H1 (cell line): ENCODE measurements around the gene TRMT44. TPM values are rescaled to one million over a fixed set of nuclear protein-coding genes. Genes with fewer than 3 reads are reported as not detected.

Source experiments
- CTCF ChIA-PET: fragments of 300-600 bp; sonication (Branson Sonifier 250); formaldehyde crosslinking; loops from one replicate; lab custom pipeline; 2021; ENCODE audit not compliant: partially characterized antibody; lab: Charles Lee
- POLR2A ChIA-PET: fragments of 300-600 bp; sonication (Branson Sonifier 250); formaldehyde crosslinking; loops from one replicate; lab custom pipeline; 2021; ENCODE audit warnings: inconsistent platforms; ENCODE audit not compliant: partially characterized antibody; lab: Charles Lee
- DNase-seq, 2 experiments: peaks; one replicate each; pipeline versions ENCODE4 v3.0.0 to v3.0.0-alpha.2; 2010 to 2022; ENCODE audit warnings: low spot score in 2 of 2, low read depth in 1 of 2, mixed read lengths in 1 of 2
- FAIRE-seq: peaks from 2 replicates; lab custom pipeline; 2011; peaks lifted over from hg19 to GRCh38; lab: Jason Lieb, UNC
- H2AFZ ChIP-seq: 2 replicates; pipeline ENCODE4 v1.8.1; 2012; ENCODE audit warnings: low read length, inconsistent platforms
- H2AK5ac ChIP-seq: 2 replicates; pipeline ENCODE4 v1.6.1; 2013; ENCODE audit warnings: low read depth, low read length
- H2BK120ac ChIP-seq: replicated peaks from 2 replicates; pipeline ENCODE3; 2013; ENCODE audit warnings: low read depth, low read length, inconsistent platforms
- H2BK12ac ChIP-seq: 2 replicates; pipeline ENCODE4 v1.6.1; 2013; ENCODE audit warnings: low read depth, low read length
- H2BK15ac ChIP-seq: 2 replicates; pipeline ENCODE4 v1.6.1; 2013; ENCODE audit warnings: low read length
- H2BK20ac ChIP-seq: 2 replicates; pipeline ENCODE4 v1.6.1; 2013; ENCODE audit warnings: low read length
- H2BK5ac ChIP-seq: 2 replicates; pipeline ENCODE4 v1.6.1; 2013; ENCODE audit warnings: low read depth, low read length
- H3K14ac ChIP-seq: 2 replicates; pipeline ENCODE4 v1.6.1; 2013; ENCODE audit warnings: inconsistent platforms; ENCODE audit not compliant: insufficient read length
- H3K18ac ChIP-seq: 2 replicates; pipeline ENCODE4 v1.6.1; 2013; ENCODE audit warnings: low read length; ENCODE audit errors: extremely low read depth
- H3K23ac ChIP-seq: 2 replicates; pipeline ENCODE4 v1.6.1; 2013; ENCODE audit warnings: inconsistent platforms; ENCODE audit not compliant: insufficient read length
- H3K23me2 ChIP-seq: 2 replicates; pipeline ENCODE4 v1.6.1; 2013; ENCODE audit warnings: low read depth, low read length
- H3K27ac ChIP-seq: 2 replicates; pipeline ENCODE4 v1.6.1; 2011; ENCODE audit warnings: low read depth, low read length, inconsistent platforms
- H3K27me3 ChIP-seq, 4 experiments: replicated peaks in 1 of 4; 1 replicate in 1 of 4; 2 replicates in 3 of 4; pipeline versions ENCODE4 v1.6.1 to v1.8.1; 2011 to 2013; ENCODE audit warnings: low read length in 3 of 4, mild to moderate bottlenecking in 3 of 4, inconsistent platforms in 2 of 4, mixed read lengths in 2 of 4, moderate library complexity in 1 of 4; ENCODE audit not compliant: control insufficient read depth in 3 of 4, insufficient read depth in 3 of 4; ENCODE audit errors: extremely low read depth in 1 of 4
- H3K36me3 ChIP-seq, 4 experiments: 2 replicates each; pipeline versions ENCODE4 v1.6.1 to v1.8.1; 2011 to 2013; ENCODE audit warnings: mild to moderate bottlenecking in 4 of 4, low read length in 3 of 4, moderate library complexity in 2 of 4, control low read depth in 1 of 4, inconsistent platforms in 1 of 4; ENCODE audit not compliant: insufficient read depth in 4 of 4, control insufficient read depth in 2 of 4
- H3K4ac ChIP-seq: replicated peaks from 2 replicates; pipeline ENCODE3; 2013; ENCODE audit warnings: low read length, low read depth, mixed read lengths, inconsistent platforms; ENCODE audit not compliant: insufficient read length
- H3K4me1 ChIP-seq, 4 experiments: replicated peaks in 1 of 4; 1 replicate in 1 of 4; 2 replicates in 3 of 4; pipeline versions ENCODE4 v1.6.1 to v1.8.1; 2011 to 2013; ENCODE audit warnings: low read length in 3 of 4, inconsistent platforms in 2 of 4, mixed read lengths in 1 of 4; ENCODE audit not compliant: insufficient read depth in 4 of 4, control insufficient read depth in 3 of 4
- H3K4me2 ChIP-seq, 2 experiments: 2 replicates each; pipeline versions ENCODE4 v1.6.1 to v1.8.1; 2011 to 2013; ENCODE audit warnings: low read depth in 2 of 2, low read length in 2 of 2, control low read depth in 1 of 2, inconsistent platforms in 1 of 2, mild to moderate bottlenecking in 1 of 2; ENCODE audit not compliant: insufficient read depth in 1 of 2
- H3K4me3 ChIP-seq, 4 experiments: fragments of 200-600, 300-600 bp in 1 of 4; sonication (generic), shearing (Covaris generic), sonication (Bioruptor Twin) in 1 of 4; 2 replicates each; pipeline versions ENCODE4 v1.5.1 to v1.8.1; 2011 to 2016; ENCODE audit warnings: low read length in 4 of 4, low read depth in 3 of 4, control low read depth in 2 of 4, inconsistent platforms in 2 of 4, mild to moderate bottlenecking in 2 of 4, mixed read lengths in 1 of 4, moderate library complexity in 1 of 4; ENCODE audit not compliant: insufficient read depth in 2 of 4; ENCODE audit errors: extremely low read depth in 1 of 4
- H3K56ac ChIP-seq: replicated peaks from 2 replicates; pipeline ENCODE3; 2013; ENCODE audit warnings: low read depth, mild to moderate bottlenecking, mixed read lengths, low read length, inconsistent platforms; ENCODE audit not compliant: insufficient read length
- H3K79me1 ChIP-seq: 2 replicates; pipeline ENCODE4 v1.6.1; 2013; ENCODE audit warnings: low read depth, low read length, control low read depth
- H3K79me2 ChIP-seq, 2 experiments: 2 replicates each; pipeline versions ENCODE4 v1.6.1 to v1.8.1; 2012 to 2013; ENCODE audit warnings: low read length in 2 of 2, mild to moderate bottlenecking in 2 of 2, inconsistent platforms in 1 of 2; ENCODE audit not compliant: insufficient read depth in 2 of 2, control insufficient read depth in 1 of 2
- H3K9ac ChIP-seq, 4 experiments: replicated peaks in 1 of 4; 1 replicate in 1 of 4; 2 replicates in 3 of 4; pipeline versions ENCODE4 v1.6.1 to v1.8.1; 2011 to 2013; ENCODE audit warnings: low read depth in 3 of 4, low read length in 3 of 4, control low read depth in 2 of 4, mild to moderate bottlenecking in 2 of 4, moderate library complexity in 2 of 4, inconsistent platforms in 1 of 4; ENCODE audit errors: extremely low read depth in 1 of 4
- H3K9me3 ChIP-seq, 2 experiments: 2 replicates each; pipeline versions ENCODE4 v1.6.1 to v1.8.1; 2012 to 2013; ENCODE audit warnings: mild to moderate bottlenecking in 2 of 2, moderate library complexity in 2 of 2, control low read depth in 1 of 2, inconsistent platforms in 1 of 2, low read depth in 1 of 2, low read length in 1 of 2, mixed read lengths in 1 of 2; ENCODE audit not compliant: insufficient read depth in 2 of 2
- H4K20me1 ChIP-seq, 2 experiments: replicated peaks in 1 of 2; 2 replicates each; pipeline versions ENCODE3 to v1.8.1; 2011 to 2013; ENCODE audit warnings: inconsistent platforms in 2 of 2, low read length in 2 of 2, mild to moderate bottlenecking in 1 of 2; ENCODE audit not compliant: insufficient read depth in 2 of 2, control insufficient read depth in 1 of 2
- H4K5ac ChIP-seq: 2 replicates; pipeline ENCODE4 v1.6.1; 2013; ENCODE audit warnings: low read length, low read depth, mixed read lengths, inconsistent platforms; ENCODE audit not compliant: insufficient read length
- H4K8ac ChIP-seq: 2 replicates; pipeline ENCODE4 v1.8.0; 2013; ENCODE audit warnings: mild to moderate bottlenecking, moderate library complexity, low read length, inconsistent platforms; ENCODE audit not compliant: insufficient read depth; ENCODE audit errors: extremely low read depth
- H4K91ac ChIP-seq: replicated peaks from 2 replicates; pipeline ENCODE3; 2013; ENCODE audit warnings: low read length, mixed read lengths, inconsistent platforms; ENCODE audit not compliant: insufficient read length
- FOSL1 ChIP-seq: IDR thresholded peaks from 2 replicates; pipeline ENCODE4 v1.6.1; 2011; ENCODE audit warnings: mild to moderate bottlenecking, low read depth, low read length, moderate library complexity; ENCODE audit not compliant: insufficient read depth
- JUND ChIP-seq: IDR thresholded peaks from 2 replicates; pipeline ENCODE4 v1.6.1; 2011; ENCODE audit warnings: mild to moderate bottlenecking, improper control_type of control experiment, low read length
- KDM4A ChIP-seq: IDR thresholded peaks from one replicate; pipeline ENCODE4 v1.7.1; 2012; ENCODE audit warnings: low read depth, mild to moderate bottlenecking, moderate library complexity, low read length, inconsistent platforms; ENCODE audit not compliant: severe bottlenecking
- KDM5A ChIP-seq: fragments of 200-600 bp; IDR thresholded peaks from 2 replicates; pipeline ENCODE4 v1.7.1; 2012; ENCODE audit warnings: mild to moderate bottlenecking, low read length, inconsistent platforms, mixed read lengths
- MAFK ChIP-seq: IDR thresholded peaks from 2 replicates; pipeline ENCODE4 v1.6.1; 2012; ENCODE audit warnings: low read depth, mild to moderate bottlenecking, improper control_type of control experiment, low read length
- POLR2AphosphoS5 ChIP-seq: IDR thresholded peaks from 2 replicates; pipeline ENCODE4 v1.6.1; 2011; ENCODE audit warnings: low read depth, low read length
- RNF2 ChIP-seq: fragments of 200-900, 300-1000 bp; sonication (generic); IDR thresholded peaks from 2 replicates; pipeline ENCODE4 v1.7.1; 2016; ENCODE audit warnings: borderline replicate concordance, low read depth, mild to moderate bottlenecking, antibody characterized with exemption, low read length; ENCODE audit not compliant: poor library complexity, severe bottlenecking; ENCODE audit errors: missing control alignments
- RXRA ChIP-seq: IDR thresholded peaks from 2 replicates; pipeline ENCODE4 v1.6.1; 2011; ENCODE audit warnings: low read depth, mild to moderate bottlenecking, low read length, moderate library complexity; ENCODE audit not compliant: insufficient read depth
- SAP30 ChIP-seq: fragments of 300-600 bp; sonication (generic); IDR thresholded peaks from 2 replicates; pipeline ENCODE4 v1.7.1; 2012; ENCODE audit warnings: low read length, moderate library complexity, mild to moderate bottlenecking, inconsistent platforms; ENCODE audit not compliant: insufficient read depth, insufficient replicate concordance
- YY1 ChIP-seq: IDR thresholded peaks from 2 replicates; pipeline ENCODE4 v1.6.1; 2011; ENCODE audit warnings: low read depth, mild to moderate bottlenecking, low read length
- WGBS, 2 experiments: shearing (Covaris generic) in 1 of 2; methylation state at CpG; one replicate each; pipeline versions ENCODE4 v1.1.6 to v1.1.7; 2013 to 2015; ENCODE audit warnings: low lambda C conversion rate in 2 of 2, mixed read lengths in 2 of 2, inconsistent platforms in 1 of 2, low coverage in 1 of 2, missing lambda C conversion rate in 1 of 2; ENCODE audit not compliant: insufficient replicate concordance in 2 of 2, insufficient coverage in 1 of 2, insufficient read length in 1 of 2; ENCODE audit errors: extremely low coverage in 1 of 2, missing lambda C conversion rate in 1 of 2; 5-methylcytosine and 5-hydroxymethylcytosine counted together
- polyA plus RNA-seq, 7 experiments: library from polyadenylated mRNA; depleted of rRNA in 3 of 7; stranded (reverse) in 5 of 7; unstranded in 2 of 7; fragments of >200 nt in 5 of 7; fragments of 200-250 nt in 2 of 7; gene quantifications; 1 replicate in 5 of 7; 2 replicates in 1 of 7; 4 replicates in 1 of 7; pipeline versions ENCODE4 v1.2.1 to v1.2.3, GENCODE V29; 2011 to 2013; ENCODE audit warnings: missing spikeins in 2 of 7, mixed read lengths in 2 of 7
- total RNA-seq: library from RNA; stranded (reverse); fragmentation: NEBNext Ultra II Directional; extraction: Animal tissue kit (Norgen Biotek cat#: 25700); gene quantifications from 2 replicates; pipeline ENCODE4 v1.2.1, GENCODE V29; 2021

Gene TRMT44
- total and polyA plus RNA-seq, 2 of the 8 experiments (the other 6 are each of a cell fraction or from before 2014, with no cell fraction given), result 8.6 to 23.9 TPM

GRCh38 chr4:8461086-8461485, 20.5 kb downstream of the TRMT44 start:
- no peaks in the 10 kb centered on the region for H3K9me3 ChIP-seq
- no peak overlapping the region for H3K14ac ChIP-seq
- no peak overlapping the region for H3K4me3 ChIP-seq
- H2BK5ac ChIP-seq, result no peak overlapping the region
- no peak overlapping the region for H2BK15ac ChIP-seq
- 96% methylated on average over 6 of the region's 6 CpGs; no CpG with 5 or more reads in 1 of the 2 experiments for WGBS, 2 experiments
- no peak overlapping the region for H3K27ac ChIP-seq
- H3K9ac ChIP-seq, result no peak overlapping the region
- no peak overlapping the region for H2BK20ac ChIP-seq
- H4K8ac ChIP-seq, result no peak overlapping the region
- H3K27me3 ChIP-seq, result no peaks in the 10 kb centered on the region
- H3K23ac ChIP-seq, result no peak overlapping the region
- TF ChIP-seq YY1 (no peak), JUND (no peak), SAP30 (no peak), FOSL1 (no peak), POLR2AphosphoS5 (no peak), MAFK (no peak), KDM5A (no peak), RXRA (no peak), RNF2 (no peak), KDM4A (no peak)
- POLR2A ChIA-PET, result no interaction called here
- H2BK120ac ChIP-seq, result no peak overlapping the region
- H2AFZ ChIP-seq, result no peak overlapping the region
- H3K23me2 ChIP-seq, result no peaks in the 10 kb centered on the region
- FAIRE-seq (no peak), DNase-seq (no peak)
- no peaks in the 10 kb centered on the region for H3K4me1 ChIP-seq
- no peak overlapping the region for H2AK5ac ChIP-seq
- no peaks in the 10 kb centered on the region; the same call in 1 of the 2 replicates for H3K79me1 ChIP-seq
- no peak overlapping the region for H2BK12ac ChIP-seq
- no peak overlapping the region for H3K4me2 ChIP-seq
- H4K91ac ChIP-seq, result no peak overlapping the region
- no peak overlapping the region for H3K18ac ChIP-seq
- H3K56ac ChIP-seq, result no peak overlapping the region
- no peak overlapping the region for H3K4ac ChIP-seq
- CTCF ChIA-PET, result interaction anchor here (0.6 to 1.4 kb wide), 2 partner anchors 8 to 31 kb away, joined by 3 read pairs; no protein-coding TSS in a partner anchor
- no peaks in the 10 kb centered on the region for H4K20me1 ChIP-seq
- H3K79me2 ChIP-seq, result no peaks in the 10 kb centered on the region
- H3K36me3 ChIP-seq, result peaks cover 0 to 12% (median 10%) of the 10 kb centered on the region in 4 experiments; a peak in 6 of 8 replicates
- no peak overlapping the region for H4K5ac ChIP-seq
